H9 (cell line): ENCODE measurements around the gene INPP4A. TPM values are rescaled to one million over a fixed set of nuclear protein-coding genes. Genes with fewer than 3 reads are reported as not detected.

Experiments
- DNase-seq: peaks from one replicate; pipeline ENCODE4 v3.0.0-alpha.2; 2017
- H2AFZ ChIP-seq: one replicate; pipeline ENCODE4 v1.6.1; 2013; ENCODE audit warnings: mild to moderate bottlenecking, low read length, control low read depth, moderate library complexity
- H2AK5ac ChIP-seq: 2 replicates; pipeline ENCODE4 v1.6.1; 2013; ENCODE audit warnings: low read length, control low read depth, mixed read lengths; ENCODE audit not compliant: insufficient read length
- H2BK120ac ChIP-seq: one replicate; pipeline ENCODE4 v1.6.1; 2013; ENCODE audit warnings: low read depth, mild to moderate bottlenecking, low read length, control low read depth, inconsistent platforms; ENCODE audit not compliant: poor library complexity, severe bottlenecking
- H2BK12ac ChIP-seq: 2 replicates; pipeline ENCODE4 v1.6.1; 2013; ENCODE audit warnings: low read length, control low read depth, mixed read lengths, low read depth; ENCODE audit not compliant: insufficient read length
- H2BK15ac ChIP-seq: 2 replicates; pipeline ENCODE4 v1.6.1; 2013; ENCODE audit warnings: low read depth, low read length, control low read depth
- H2BK20ac ChIP-seq: one replicate; pipeline ENCODE4 v1.6.1; 2013; ENCODE audit warnings: low read depth, mild to moderate bottlenecking, low read length, control low read depth, inconsistent platforms; ENCODE audit not compliant: poor library complexity, severe bottlenecking
- H2BK5ac ChIP-seq: 2 replicates; pipeline ENCODE4 v1.6.1; 2013; ENCODE audit warnings: low read length, control low read depth, mixed read lengths; ENCODE audit not compliant: insufficient read length
- H3K14ac ChIP-seq: 2 replicates; pipeline ENCODE4 v1.6.1; 2013; ENCODE audit warnings: low read length, control low read depth; ENCODE audit not compliant: insufficient read depth
- H3K18ac ChIP-seq: 2 replicates; pipeline ENCODE4 v1.6.1; 2013; ENCODE audit warnings: low read depth, mild to moderate bottlenecking, mixed read lengths, low read length, control low read depth; ENCODE audit not compliant: insufficient read length
- H3K23ac ChIP-seq: 2 replicates; pipeline ENCODE4 v1.6.1; 2013; ENCODE audit warnings: low read length, control low read depth, mixed read lengths, low read depth; ENCODE audit not compliant: insufficient read length
- H3K23me2 ChIP-seq: 2 replicates; pipeline ENCODE4 v1.6.1; 2013; ENCODE audit warnings: low read depth, mild to moderate bottlenecking, mixed read lengths, low read length, control low read depth; ENCODE audit not compliant: insufficient read length, poor library complexity, severe bottlenecking
- H3K27ac ChIP-seq: 2 replicates; pipeline ENCODE4 v1.5.1; 2013; ENCODE audit warnings: low read length, control low read depth, mixed read lengths, low read depth; ENCODE audit not compliant: insufficient read length
- H3K27me3 ChIP-seq: 2 replicates; pipeline ENCODE4 v1.6.1; 2013; ENCODE audit warnings: low read length, control low read depth, inconsistent platforms; ENCODE audit not compliant: insufficient read depth
- H3K4ac ChIP-seq: 2 replicates; pipeline ENCODE4 v1.6.1; 2013; ENCODE audit warnings: low read depth, mild to moderate bottlenecking, control low read depth, inconsistent platforms, low read length, moderate library complexity
- H3K4me1 ChIP-seq: 2 replicates; pipeline ENCODE4 v1.6.1; 2013; ENCODE audit warnings: low read length, control low read depth, inconsistent platforms; ENCODE audit not compliant: insufficient read depth
- H3K4me2 ChIP-seq: 2 replicates; pipeline ENCODE4 v1.6.1; 2013; ENCODE audit warnings: low read length, control low read depth, mixed read lengths; ENCODE audit not compliant: insufficient read length, insufficient read depth
- H3K56ac ChIP-seq: 2 replicates; pipeline ENCODE4 v1.6.1; 2013; ENCODE audit warnings: low read depth, mild to moderate bottlenecking, mixed read lengths, low read length, control low read depth; ENCODE audit not compliant: insufficient read length
- H3K79me1 ChIP-seq: 2 replicates; pipeline ENCODE4 v1.6.1; 2013; ENCODE audit warnings: low read depth, mild to moderate bottlenecking, moderate library complexity, low read length, control low read depth, inconsistent platforms; ENCODE audit not compliant: insufficient read depth, poor library complexity, severe bottlenecking
- H3K79me2 ChIP-seq: 2 replicates; pipeline ENCODE4 v1.6.1; 2013; ENCODE audit warnings: low read length, control low read depth, inconsistent platforms; ENCODE audit not compliant: insufficient read depth
- H3K9ac ChIP-seq: 2 replicates; pipeline ENCODE4 v1.6.1; 2013; ENCODE audit warnings: low read length, control low read depth, mixed read lengths; ENCODE audit not compliant: insufficient read length; ENCODE audit errors: extremely low read depth
- H3K9me3 ChIP-seq: one replicate; pipeline ENCODE4 v1.6.1; 2013; ENCODE audit warnings: low read depth, low read length, inconsistent platforms; ENCODE audit not compliant: control insufficient read depth
- H3T11ph ChIP-seq: one replicate; pipeline ENCODE4 v1.6.1; 2013; ENCODE audit warnings: mild to moderate bottlenecking, low read length, control low read depth, inconsistent platforms
- H4K20me1 ChIP-seq: one replicate; pipeline ENCODE4 v1.6.1; 2013; ENCODE audit not compliant: control insufficient read depth, insufficient read length, insufficient read depth
- H4K5ac ChIP-seq: 2 replicates; pipeline ENCODE4 v1.6.1; 2013; ENCODE audit warnings: low read depth, mild to moderate bottlenecking, mixed read lengths, low read length, control low read depth; ENCODE audit not compliant: insufficient read length
- H4K8ac ChIP-seq: replicated peaks from 2 replicates; pipeline ENCODE4 v1.6.1; 2013; ENCODE audit warnings: low read length, control low read depth, mixed read lengths, low read depth; ENCODE audit not compliant: insufficient read length
- H4K91ac ChIP-seq: 2 replicates; pipeline ENCODE4 v1.6.1; 2013; ENCODE audit warnings: low read depth, mild to moderate bottlenecking, moderate library complexity, mixed read lengths, low read length, control low read depth; ENCODE audit not compliant: insufficient read length
- H3K27ac Mint-ChIP-seq, 3 experiments: 2 replicates in 2 of 3; 3 replicates in 1 of 3; pipeline ENCODE4 v1.8.0; 2020 to 2021; ENCODE audit warnings: mixed read lengths in 3 of 3, mild to moderate bottlenecking in 1 of 3, moderate library complexity in 1 of 3
- H3K27me3 Mint-ChIP-seq: 2 replicates; pipeline ENCODE4 v1.8.0; 2021; ENCODE audit warnings: low read depth, mild to moderate bottlenecking, moderate library complexity, mixed read lengths
- H3K36me3 Mint-ChIP-seq, 3 experiments: 2 replicates in 2 of 3; 3 replicates in 1 of 3; pipeline ENCODE4 v1.8.0; 2020 to 2021; ENCODE audit warnings: low read depth in 3 of 3, mixed read lengths in 3 of 3; ENCODE audit not compliant: insufficient read depth in 1 of 3
- H3K4me1 Mint-ChIP-seq, 2 experiments: 2 replicates each; pipeline ENCODE4 v1.8.0; 2020; ENCODE audit warnings: mixed read lengths in 2 of 2
- H3K4me3 Mint-ChIP-seq, 2 experiments: 2 replicates in 1 of 2; 3 replicates in 1 of 2; pipeline ENCODE4 v1.8.0; 2020 to 2021; ENCODE audit warnings: mild to moderate bottlenecking in 2 of 2, mixed read lengths in 2 of 2, moderate library complexity in 1 of 2
- H3K9me3 Mint-ChIP-seq, 2 experiments: 2 replicates in 1 of 2; 3 replicates in 1 of 2; pipeline ENCODE4 v1.8.0; 2020; ENCODE audit warnings: mild to moderate bottlenecking in 2 of 2, mixed read lengths in 2 of 2, moderate library complexity in 1 of 2
- CTCF ChIP-seq: fragments of 200-600 bp; sonication (generic); conservative IDR thresholded peaks from 3 replicates; pipeline ENCODE4 v1.8.0; 2021; ENCODE audit warnings: antibody characterized with exemption, mild to moderate bottlenecking
- WGBS: extraction: QIAGEN DNeasy Blood & Tissue Kit; methylation state at CpG from one replicate; pipeline ENCODE4 v1.1.7; 2013; ENCODE audit warnings: missing lambda C conversion rate, low lambda C conversion rate, mixed read lengths; ENCODE audit not compliant: insufficient read length; ENCODE audit errors: extremely low coverage; 5-methylcytosine and 5-hydroxymethylcytosine counted together
- total RNA-seq: library from RNA; stranded (reverse); gene quantifications from 2 replicates; pipeline ENCODE4 v1.2.1, GENCODE V29; 2021

The INPP4A gene
- total RNA-seq, 1 experiment from 2014 or later = 55.2 TPM

DNA sequence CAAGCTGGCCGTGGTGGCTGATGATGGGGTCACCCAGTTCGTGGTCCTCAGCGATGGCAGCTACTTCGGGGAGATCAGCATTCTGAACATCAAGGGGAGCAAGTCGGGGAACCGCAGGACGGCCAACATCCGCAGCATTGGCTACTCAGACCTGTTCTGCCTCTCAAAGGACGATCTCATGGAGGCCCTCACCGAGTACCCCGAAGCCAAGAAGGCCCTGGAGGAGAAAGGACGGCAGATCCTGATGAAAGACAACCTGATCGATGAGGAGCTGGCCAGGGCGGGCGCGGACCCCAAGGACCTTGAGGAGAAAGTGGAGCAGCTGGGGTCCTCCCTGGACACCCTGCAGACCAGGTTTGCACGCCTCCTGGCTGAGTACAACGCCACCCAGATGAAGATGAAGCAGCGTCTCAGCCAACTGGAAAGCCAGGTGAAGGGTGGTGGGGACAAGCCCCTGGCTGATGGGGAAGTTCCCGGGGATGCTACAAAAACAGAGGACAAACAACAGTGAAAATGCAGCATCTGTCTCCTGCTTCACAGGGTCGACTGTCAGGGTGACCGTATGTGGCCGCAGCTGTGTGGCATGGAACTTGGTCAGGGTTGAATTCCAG is 47.8 kb upstream of the INPP4A start:
- Histone ChIP-seq H2BK15ac (no peak overlapping the region), H3K4me1 (no peaks in the 10 kb centered on the region), H3K14ac (no peak overlapping the region), H3K56ac (no peak overlapping the region), H3K23ac (no peak overlapping the region), H4K8ac (no peak overlapping the region), H3K79me2 (no peaks in the 10 kb centered on the region), H3K4ac (no peak overlapping the region), H3K9me3 (no peaks in the 10 kb centered on the region), H2BK20ac (no peak overlapping the region), H2BK12ac (no peak overlapping the region), H2BK120ac (no peak overlapping the region), H3K4me2 (no peak overlapping the region), H3K79me1 (no peaks in the 10 kb centered on the region), H2BK5ac (no peak overlapping the region), H3K9ac (no peak overlapping the region), H2AFZ (no peak overlapping the region), H3K23me2 (no peaks in the 10 kb centered on the region), H4K91ac (no peak overlapping the region), H3K27ac (no peak overlapping the region), H3K27me3 (no peaks in the 10 kb centered on the region), H4K20me1 (no peaks in the 10 kb centered on the region), H3T11ph (no peak overlapping the region), H4K5ac (no peak overlapping the region), H3K18ac (no peak overlapping the region), H2AK5ac (no peak overlapping the region)
- no peak for DNase-seq
- Mint-ChIP-seq H3K9me3 (peaks cover 1 to 6% of the 10 kb centered on the region in 2 experiments; a peak in 3 of 5 replicates), H3K27ac (no peak overlapping the region; a peak in 1 of 7 replicates), H3K4me3 (no peak overlapping the region), H3K4me1 (peaks cover 8 to 9% of the 10 kb centered on the region in 2 experiments), H3K27me3 (peaks cover 15% of the 10 kb centered on the region), H3K36me3 (no peaks in the 10 kb centered on the region; a peak in 2 of 7 replicates)
- no peak for TF ChIP-seq CTCF
- no CpG with 5 or more reads among the region's 23 CpGs for WGBS
